BJ (cell line): ENCODE data around the gene TTC13. TPM values are rescaled to one million over a fixed set of nuclear protein-coding genes. Genes with fewer than 3 reads are reported as not detected.
A peak's percentile ranks its signal among the peaks of the same experiment; 100 is the strongest.

ENCODE experiments used
- CTCF ChIA-PET: fragments of 350-600 bp; formaldehyde crosslinking; extraction: SDS; loops from one replicate; lab custom pipeline; 2021; ENCODE audit warnings: antibody characterized with exemption, inconsistent platforms; lab: Yijun Ruan, JAX
- POLR2A ChIA-PET: fragments of 300-600 bp; sonication (Branson Sonifier 250); formaldehyde crosslinking; extraction: SDS; loops from one replicate; lab custom pipeline; 2021; ENCODE audit warnings: antibody characterized with exemption; lab: Charles Lee
- DNase-seq: peaks from one replicate; pipeline ENCODE4 v3.0.0-alpha.2; 2011; ENCODE audit warnings: low read depth
- H3K27me3 ChIP-seq: 2 replicates; pipeline ENCODE4 v1.6.0; 2011; ENCODE audit warnings: low read length; ENCODE audit not compliant: control insufficient read depth, insufficient read depth
- H3K36me3 ChIP-seq: 2 replicates; pipeline ENCODE4 v1.5.1; 2011; ENCODE audit warnings: low read length; ENCODE audit not compliant: control insufficient read depth, insufficient read depth
- H3K4me3 ChIP-seq: 2 replicates; pipeline ENCODE4 v1.5.1; 2011; ENCODE audit warnings: low read depth, mild to moderate bottlenecking, control low read depth, low read length
- polyA minus RNA-seq: library from RNA; depleted of rRNA, polyadenylated mRNA; stranded (reverse); fragments of >200 nt; gene quantifications from 2 replicates; pipeline ENCODE4 v1.2.3, GENCODE V29; 2011; rRNA and poly(A)+ RNA removed
- polyA plus RNA-seq: library from polyadenylated mRNA; depleted of rRNA; stranded (reverse); fragments of >200 nt; gene quantifications from 2 replicates; pipeline ENCODE4 v1.2.3, GENCODE V29; 2011; rRNA removed
- TF ChIP-seq, protein P1 (sequence below): IDR thresholded peaks from 2 replicates; pipeline ENCODE4 v1.5.1; 2011; ENCODE audit warnings: low read depth, mild to moderate bottlenecking, control low read depth, inconsistent platforms, low read length, moderate library complexity; ENCODE audit not compliant: insufficient read depth

The TTC13 gene, protein sequence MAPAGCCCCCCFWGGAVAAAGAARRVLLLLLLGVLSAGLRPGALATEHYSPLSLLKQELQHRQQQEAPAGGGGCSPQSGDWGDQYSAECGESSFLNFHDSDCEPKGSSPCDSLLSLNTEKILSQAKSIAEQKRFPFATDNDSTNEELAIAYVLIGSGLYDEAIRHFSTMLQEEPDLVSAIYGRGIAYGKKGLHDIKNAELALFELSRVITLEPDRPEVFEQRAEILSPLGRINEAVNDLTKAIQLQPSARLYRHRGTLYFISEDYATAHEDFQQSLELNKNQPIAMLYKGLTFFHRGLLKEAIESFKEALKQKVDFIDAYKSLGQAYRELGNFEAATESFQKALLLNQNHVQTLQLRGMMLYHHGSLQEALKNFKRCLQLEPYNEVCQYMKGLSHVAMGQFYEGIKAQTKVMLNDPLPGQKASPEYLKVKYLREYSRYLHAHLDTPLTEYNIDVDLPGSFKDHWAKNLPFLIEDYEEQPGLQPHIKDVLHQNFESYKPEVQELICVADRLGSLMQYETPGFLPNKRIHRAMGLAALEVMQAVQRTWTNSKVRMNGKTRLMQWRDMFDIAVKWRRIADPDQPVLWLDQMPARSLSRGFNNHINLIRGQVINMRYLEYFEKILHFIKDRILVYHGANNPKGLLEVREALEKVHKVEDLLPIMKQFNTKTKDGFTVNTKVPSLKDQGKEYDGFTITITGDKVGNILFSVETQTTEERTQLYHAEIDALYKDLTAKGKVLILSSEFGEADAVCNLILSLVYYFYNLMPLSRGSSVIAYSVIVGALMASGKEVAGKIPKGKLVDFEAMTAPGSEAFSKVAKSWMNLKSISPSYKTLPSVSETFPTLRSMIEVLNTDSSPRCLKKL
- polyA plus RNA-seq (7.4 and 12.5 TPM in 2 replicates), polyA minus RNA-seq (7.6 and 8.3 TPM in 2 replicates)

DNA sequence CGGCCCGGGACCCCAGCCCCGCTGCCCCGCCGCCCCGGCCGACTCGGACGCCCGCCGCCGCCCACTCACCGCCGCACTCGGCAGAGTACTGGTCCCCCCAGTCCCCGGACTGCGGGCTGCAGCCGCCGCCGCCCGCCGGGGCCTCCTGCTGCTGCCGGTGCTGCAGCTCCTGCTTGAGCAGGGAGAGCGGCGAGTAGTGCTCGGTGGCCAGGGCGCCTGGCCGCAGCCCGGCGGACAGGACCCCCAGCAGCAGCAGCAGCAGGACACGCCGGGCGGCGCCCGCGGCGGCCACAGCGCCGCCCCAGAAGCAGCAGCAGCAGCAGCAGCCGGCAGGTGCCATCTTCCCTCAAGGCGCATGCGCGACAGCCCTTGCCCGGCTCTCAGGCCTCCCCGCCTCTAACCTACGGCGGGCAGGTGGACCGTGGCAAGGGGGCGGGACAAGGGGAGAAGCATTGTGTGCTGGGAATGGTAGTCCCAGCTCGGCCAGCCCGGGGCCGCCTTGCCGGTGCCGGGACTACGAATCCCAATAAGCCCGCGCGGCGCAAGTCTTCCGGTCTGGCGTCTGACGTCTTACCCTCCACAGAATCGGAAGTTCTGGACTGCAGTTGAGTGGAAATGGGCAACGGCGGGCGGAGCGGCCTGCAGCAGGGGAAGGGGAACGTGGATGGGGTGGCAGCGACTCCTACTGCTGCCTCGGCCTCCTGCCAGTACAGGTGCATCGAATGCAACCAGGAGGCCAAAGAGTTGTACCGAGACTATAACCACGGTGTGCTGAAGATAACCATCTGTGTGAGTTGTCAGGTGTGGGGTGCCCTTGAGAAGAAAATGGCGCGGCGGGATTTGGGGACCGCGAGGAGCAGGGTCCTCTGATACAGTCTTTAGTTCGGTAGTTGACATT lies at the start of gene TTC13, which contains the start of gene ARV1:
TSS of gene TTC13 (minus strand) at position 371 of the 898 bp plus-strand sequence. CDS start at position 340, 31 bp downstream.
TSS of gene ARV1 (plus strand) at position 604 of the 898 bp plus-strand sequence. CDS start at position 616, 12 bp downstream.
- Histone ChIP-seq H3K4me3 (peak within 1 kb of the TSS; percentile 79), H3K27me3 (no peaks in the 10 kb centered on the region), H3K36me3 (no peaks in the 10 kb centered on the region)
- CTCF ChIA-PET: interaction anchor here (0.8 kb wide), 1 partner anchor 43 kb away, joined by 3 read pairs; no protein-coding TSS in a partner anchor
- POLR2A ChIA-PET: interaction anchor here (0.6 kb wide), 1 partner anchor 123 kb away, joined by 12 read pairs; no protein-coding TSS in a partner anchor
- TF ChIP-seq, protein P1, sequence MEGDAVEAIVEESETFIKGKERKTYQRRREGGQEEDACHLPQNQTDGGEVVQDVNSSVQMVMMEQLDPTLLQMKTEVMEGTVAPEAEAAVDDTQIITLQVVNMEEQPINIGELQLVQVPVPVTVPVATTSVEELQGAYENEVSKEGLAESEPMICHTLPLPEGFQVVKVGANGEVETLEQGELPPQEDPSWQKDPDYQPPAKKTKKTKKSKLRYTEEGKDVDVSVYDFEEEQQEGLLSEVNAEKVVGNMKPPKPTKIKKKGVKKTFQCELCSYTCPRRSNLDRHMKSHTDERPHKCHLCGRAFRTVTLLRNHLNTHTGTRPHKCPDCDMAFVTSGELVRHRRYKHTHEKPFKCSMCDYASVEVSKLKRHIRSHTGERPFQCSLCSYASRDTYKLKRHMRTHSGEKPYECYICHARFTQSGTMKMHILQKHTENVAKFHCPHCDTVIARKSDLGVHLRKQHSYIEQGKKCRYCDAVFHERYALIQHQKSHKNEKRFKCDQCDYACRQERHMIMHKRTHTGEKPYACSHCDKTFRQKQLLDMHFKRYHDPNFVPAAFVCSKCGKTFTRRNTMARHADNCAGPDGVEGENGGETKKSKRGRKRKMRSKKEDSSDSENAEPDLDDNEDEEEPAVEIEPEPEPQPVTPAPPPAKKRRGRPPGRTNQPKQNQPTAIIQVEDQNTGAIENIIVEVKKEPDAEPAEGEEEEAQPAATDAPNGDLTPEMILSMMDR: peak; percentile 19; the same call in 1 of the 2 replicates
- peak; percentile 96 for DNase-seq

DNA sequence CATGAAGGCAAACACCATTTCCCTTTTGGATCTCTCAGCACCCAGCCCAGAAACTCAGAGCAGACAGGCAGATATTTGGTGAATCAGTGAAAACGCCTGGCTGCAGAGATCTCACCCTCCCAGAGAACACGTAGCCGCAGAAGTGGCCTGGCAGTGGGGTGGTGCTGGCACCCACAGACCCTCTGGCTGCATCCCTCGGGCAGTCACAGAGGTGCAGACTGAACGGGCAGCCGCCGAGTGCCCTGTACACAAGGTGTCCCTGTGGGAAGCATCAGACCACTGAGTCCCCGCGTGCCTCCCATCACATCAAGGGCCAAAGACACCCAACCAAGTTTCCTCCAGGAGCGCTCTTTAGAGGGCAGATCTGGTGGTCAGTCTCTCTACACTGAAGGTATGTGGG lies 49.3 kb upstream of the TTC13 start:
- TF ChIP-seq, protein P1: no peak
- Histone ChIP-seq H3K36me3 (no peaks in the 10 kb centered on the region), H3K4me3 (no peak overlapping the region), H3K27me3 (no peaks in the 10 kb centered on the region)
- CTCF ChIA-PET: no interaction called here
- no peak for DNase-seq
- POLR2A ChIA-PET: no interaction called here

DNA sequence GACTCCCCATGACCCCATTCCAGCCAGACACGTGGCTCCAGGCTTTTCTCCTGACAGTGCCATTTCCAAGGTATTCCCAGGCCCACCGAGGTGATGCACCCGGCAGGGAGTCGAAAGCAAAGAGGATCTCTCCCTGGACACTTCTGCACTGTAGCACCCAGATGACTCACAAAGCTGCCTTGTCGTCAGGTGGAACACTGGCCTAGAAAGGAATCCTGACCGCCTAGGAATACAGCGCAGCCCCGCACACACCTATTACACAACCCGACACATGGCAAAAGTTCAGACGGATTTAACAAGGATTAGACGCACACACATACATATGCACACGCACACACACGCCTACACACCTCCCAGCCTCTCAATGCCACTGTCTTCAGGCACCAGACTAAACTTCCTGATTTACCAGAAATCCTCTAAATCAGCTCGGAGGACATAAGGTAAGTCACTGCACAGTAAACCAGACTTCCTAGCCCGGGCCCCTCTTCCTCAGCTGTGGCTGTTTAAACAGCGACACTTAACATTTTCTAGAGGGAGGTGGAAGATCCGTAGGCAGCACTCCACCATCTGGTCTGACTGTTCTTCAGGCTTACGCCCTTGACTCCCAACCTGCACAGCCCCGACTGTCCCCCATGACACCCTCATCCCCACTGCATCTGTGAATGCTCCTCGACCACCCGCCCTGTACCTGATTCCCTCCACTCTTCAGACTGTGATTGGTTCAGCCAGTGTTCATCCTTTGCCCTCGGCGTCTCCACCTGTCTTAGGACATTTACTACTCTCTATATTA lies 48.7 kb upstream of the TTC13 start:
- Histone ChIP-seq H3K36me3 (no peaks in the 10 kb centered on the region), H3K27me3 (no peaks in the 10 kb centered on the region), H3K4me3 (no peak overlapping the region)
- POLR2A ChIA-PET: no interaction called here
- TF ChIP-seq, protein P1: no peak
- CTCF ChIA-PET: interaction anchor here (0.6 kb wide), 1 partner anchor 384 kb away, joined by 3 read pairs; no protein-coding TSS in a partner anchor
- no peak for DNase-seq

DNA sequence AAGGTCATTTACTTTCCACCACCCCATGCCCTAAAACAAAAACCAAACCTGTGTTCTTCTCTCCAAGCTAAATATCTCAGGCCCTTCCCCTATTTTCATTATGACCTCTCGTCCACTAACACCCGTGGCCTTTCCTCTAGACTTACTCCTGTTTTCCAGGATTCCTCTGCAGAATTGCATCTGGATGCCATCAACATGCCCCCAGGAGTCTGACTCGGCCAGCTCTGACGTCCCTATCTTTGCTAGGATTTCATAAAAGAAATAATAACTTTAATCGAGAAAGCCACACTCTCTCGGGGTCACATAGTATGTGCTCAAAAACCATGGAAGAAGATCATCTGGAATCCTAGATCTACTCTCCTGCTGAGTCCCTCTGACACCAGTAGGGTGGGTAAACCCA lies 47.9 kb upstream of the TTC13 start:
- Histone ChIP-seq H3K4me3 (no peak overlapping the region), H3K36me3 (no peaks in the 10 kb centered on the region), H3K27me3 (no peaks in the 10 kb centered on the region)
- TF ChIP-seq, protein P1: no peak
- ChIA-PET POLR2A (no interaction called here), CTCF (interaction anchor here (0.6 to 0.8 kb wide), 2 partner anchors 9 to 384 kb away, joined by 3 to 4 read pairs; no protein-coding TSS in a partner anchor)
- DNase-seq: no peak
